ENCODE data around the gene ZNF248.
A peak's percentile ranks its signal among the peaks of the same experiment; 100 is the strongest.
"Not testable (repeated sequence)": the region's sequence is repeated elsewhere in the genome, so short reads cannot be mapped to it uniquely, and the experiment has no call there.

The ZNF248 gene

DNA sequence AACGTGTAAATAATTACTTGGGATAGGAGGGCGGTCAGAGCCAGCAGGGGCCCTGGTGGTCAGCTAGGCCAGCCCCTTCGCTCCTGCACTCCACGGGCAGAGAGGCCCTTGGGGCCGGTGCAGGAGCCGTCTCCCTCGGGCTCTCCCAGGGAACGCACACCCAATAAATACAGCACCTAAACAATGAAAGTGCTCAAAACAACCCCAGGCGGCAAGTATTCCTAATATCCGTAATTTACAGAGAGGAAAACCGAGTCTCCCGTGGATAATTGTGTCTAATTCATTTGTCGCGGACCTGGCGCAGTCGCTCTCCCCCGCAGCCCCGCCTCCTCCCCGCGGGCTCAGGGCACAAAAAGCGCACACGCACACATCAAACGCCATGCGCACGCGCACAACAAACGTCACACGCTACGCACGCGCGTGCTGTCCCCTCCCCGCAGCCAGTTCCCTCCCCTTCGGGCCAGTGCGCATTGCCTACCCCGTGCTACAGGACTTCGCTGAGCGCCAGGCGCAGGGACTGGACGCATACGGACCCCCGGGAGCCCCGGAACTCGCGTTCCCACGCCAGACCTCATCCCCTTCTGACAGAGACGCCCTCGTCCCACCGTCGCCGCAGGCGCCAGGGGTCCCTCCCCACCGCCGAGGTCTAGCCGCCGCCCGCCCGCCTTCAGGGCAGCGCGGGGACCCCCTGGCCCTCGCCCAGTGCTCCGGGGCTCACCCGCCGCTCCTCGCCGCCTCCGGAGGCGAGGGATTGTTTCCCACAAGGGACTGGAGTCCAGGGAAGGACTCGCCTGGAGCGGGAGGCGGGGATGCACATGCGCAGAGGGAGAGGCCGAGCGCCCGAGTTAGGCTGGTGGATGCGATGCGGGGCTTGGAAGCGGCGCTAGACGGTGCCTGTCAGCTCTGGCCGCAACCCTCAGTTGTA, at the start of gene ZNF248:
Gene ZNF248, minus strand, starts transcription at position 324 of the 925 bp plus-strand sequence. CDS start 1,300 bp downstream, outside the sequence.
- peak within 1 kb of the TSS; percentile 74 for H3K4me3 ChIP-seq (ENCODE audit: low read depth, low read length)
- peak; percentile 95 for DNase-seq (ENCODE audit: low read depth)

DNA sequence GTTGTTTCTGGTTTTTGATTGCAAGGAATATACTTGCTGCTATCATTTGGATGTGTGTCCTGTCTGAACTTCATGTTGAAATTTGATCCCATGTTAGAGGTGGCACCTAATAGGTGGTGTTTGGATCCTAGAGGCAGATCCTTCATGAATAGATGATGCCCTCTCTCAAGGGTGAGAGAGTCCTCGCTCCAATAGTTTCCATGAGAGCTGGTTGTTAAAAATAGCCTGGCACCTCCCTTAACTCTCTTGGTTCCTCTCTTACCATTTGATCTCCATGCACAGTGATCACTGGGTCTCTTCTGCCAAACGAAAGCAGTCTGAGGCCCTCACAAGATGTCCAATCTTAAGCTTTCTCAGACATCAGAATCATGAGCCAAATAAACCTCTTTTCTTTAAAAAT, 49.0 kb upstream of the ZNF248 start:
- no peak for DNase-seq (ENCODE audit: low read depth)
- no peak overlapping the region for H3K4me3 ChIP-seq (ENCODE audit: low read depth, low read length)

- DNase-seq (ENCODE audit: low read depth), result no peak
- H3K4me3 ChIP-seq (ENCODE audit: low read depth, low read length), result no peak overlapping the region
Observed at GRCh38 chr10:37896436-37896835, 39.0 kb upstream of the ZNF248 start.

GRCh38 chr10:37895674-37896073, 38.3 kb upstream of the ZNF248 start:
- DNase-seq (ENCODE audit: low read depth), result no peak

DNA sequence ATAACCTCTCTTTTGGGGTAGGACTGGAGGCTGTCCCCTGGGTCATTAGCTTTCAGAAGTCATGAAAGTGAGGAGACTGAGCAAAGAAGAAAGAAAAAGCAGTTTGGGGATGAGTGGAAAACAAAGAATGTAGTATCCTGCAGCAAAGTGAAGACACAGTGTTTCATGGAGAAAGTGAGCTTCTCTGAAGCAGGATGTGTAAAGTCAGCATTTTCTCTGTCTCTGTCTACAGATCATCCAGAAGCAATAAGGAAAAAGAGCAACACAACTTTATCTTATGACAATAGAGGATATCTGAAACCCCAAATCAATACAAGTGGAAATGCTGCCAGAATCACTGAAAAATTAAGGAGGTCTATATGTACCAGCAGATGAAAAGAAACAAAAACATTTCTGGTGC, 28.4 kb upstream of the ZNF248 start:
- no peak overlapping the region for H3K4me3 ChIP-seq (ENCODE audit: low read depth, low read length)
- no peak for DNase-seq (ENCODE audit: low read depth)

More at GRCh38 chr10:37895674-37896073, 38.3 kb upstream of the ZNF248 start:
- no peak overlapping the region for H3K4me3 ChIP-seq (ENCODE audit: low read depth, low read length)

- DNase-seq (ENCODE audit: low read depth), result no peak
- no peak overlapping the region for H3K4me3 ChIP-seq (ENCODE audit: low read depth, low read length)
Observed at GRCh38 chr10:37872955-37873354, 15.5 kb upstream of the ZNF248 start.

GRCh38 chr10:37872283-37872682, 14.9 kb upstream of the ZNF248 start:
- DNase-seq (ENCODE audit: low read depth), result no peak
- H3K4me3 ChIP-seq (ENCODE audit: low read depth, low read length), result no peak overlapping the region

GRCh38 chr10:37871568-37872251, 14.3 kb upstream of the ZNF248 start:
- H3K4me3 ChIP-seq (ENCODE audit: low read depth, low read length), result no peak overlapping the region
- no peak for DNase-seq (ENCODE audit: low read depth)

DNA sequence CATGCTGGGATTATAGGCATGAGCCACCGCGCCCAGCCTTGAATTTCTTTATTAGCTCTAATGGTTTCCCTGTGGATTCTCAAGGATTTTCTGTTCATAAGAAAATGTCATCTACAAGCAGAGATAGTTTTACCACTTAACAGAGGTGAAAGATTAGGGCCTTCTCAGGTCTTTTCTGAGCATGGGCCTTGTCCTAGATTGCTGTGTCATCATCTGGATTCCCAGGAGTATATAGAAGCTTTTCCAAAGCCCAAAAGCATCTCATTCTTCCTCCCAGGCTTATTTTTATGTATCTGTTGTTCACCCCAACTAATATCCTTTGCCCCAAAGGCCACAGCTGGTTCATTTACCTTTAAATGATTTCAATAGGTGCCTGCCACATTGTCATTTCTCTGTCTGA, 13.7 kb upstream of the ZNF248 start:
- no peak for DNase-seq (ENCODE audit: low read depth)
- H3K4me3 ChIP-seq (ENCODE audit: low read depth, low read length), result no peak overlapping the region

GRCh38 chr10:37868796-37869195, 11.4 kb upstream of the ZNF248 start:
- no peak overlapping the region for H3K4me3 ChIP-seq (ENCODE audit: low read depth, low read length)
- DNase-seq (ENCODE audit: low read depth), result no peak

- DNase-seq (ENCODE audit: low read depth), result no peak
- no peak overlapping the region for H3K4me3 ChIP-seq (ENCODE audit: low read depth, low read length)
Observed at GRCh38 chr10:37865957-37866803, 8.8 kb upstream of the ZNF248 start.

DNA sequence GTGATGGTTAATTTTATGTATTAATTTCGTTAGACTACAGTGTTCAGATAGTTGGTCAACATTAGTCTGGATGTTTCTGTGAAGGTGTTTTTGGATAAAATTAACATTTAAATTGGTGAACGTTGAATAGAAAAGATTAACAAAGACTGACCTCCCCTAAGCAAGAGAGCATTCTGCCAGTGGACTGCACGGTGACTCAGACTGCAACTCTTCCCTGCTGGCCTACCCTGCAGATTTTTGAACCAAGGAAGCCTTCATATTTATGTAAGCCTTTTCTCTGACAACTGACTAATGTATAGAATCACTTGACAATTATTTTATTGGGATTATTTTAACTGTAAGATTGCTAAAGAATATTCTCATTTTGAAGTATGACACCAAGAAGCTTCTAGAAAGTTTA, 7.9 kb upstream of the ZNF248 start:
- no peak overlapping the region for H3K4me3 ChIP-seq (ENCODE audit: low read depth, low read length)
- no peak for DNase-seq (ENCODE audit: low read depth)

DNA sequence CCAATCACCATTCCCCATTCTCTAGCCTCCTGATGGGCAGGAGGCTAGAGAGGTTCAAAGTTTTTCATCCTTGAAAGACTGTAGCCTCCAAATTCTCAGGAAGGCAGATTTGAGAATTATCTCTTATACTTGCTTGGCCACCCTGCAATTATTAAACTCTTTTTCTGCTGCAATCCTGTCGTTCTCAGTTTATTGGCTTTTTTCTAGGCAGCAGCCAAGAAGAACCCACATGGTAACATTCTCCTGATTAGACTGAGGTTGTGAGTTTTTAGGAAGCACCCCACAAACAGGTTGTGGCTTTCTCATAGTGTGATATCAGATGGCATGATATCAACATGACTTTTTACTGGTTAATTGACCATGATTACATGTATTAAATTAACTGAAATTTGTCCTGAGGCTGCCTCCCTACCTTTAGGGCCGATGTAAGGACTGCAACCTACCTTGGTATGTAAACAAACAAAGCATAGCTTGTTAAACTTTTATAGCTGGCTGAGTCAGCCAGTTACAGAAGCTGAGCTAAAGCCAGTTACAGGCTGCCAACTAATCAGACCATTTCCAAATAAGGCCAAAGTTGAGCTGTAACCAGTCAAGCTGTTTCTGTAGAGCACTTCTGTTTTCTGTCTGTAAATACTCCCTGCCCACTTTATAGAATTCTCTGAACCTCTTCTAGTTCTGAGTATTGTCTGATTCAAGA, 3.2 kb upstream of the ZNF248 start:
- DNase-seq (ENCODE audit: low read depth), result peak; percentile 52
- H3K4me3 ChIP-seq (ENCODE audit: low read depth, low read length), result no peak overlapping the region

- not testable (repeated sequence) for H3K4me3 ChIP-seq (ENCODE audit: low read depth, low read length); DNase-seq (ENCODE audit: low read depth)
Observed at GRCh38 chr10:37859270-37859669, 1.9 kb upstream of the ZNF248 start.

GRCh38 chr10:37856881-37857286, 526 bp downstream of the ZNF248 start:
- no peak for DNase-seq (ENCODE audit: low read depth)
- peak overlapping the region; percentile 74 for H3K4me3 ChIP-seq (ENCODE audit: low read depth, low read length)

DNA sequence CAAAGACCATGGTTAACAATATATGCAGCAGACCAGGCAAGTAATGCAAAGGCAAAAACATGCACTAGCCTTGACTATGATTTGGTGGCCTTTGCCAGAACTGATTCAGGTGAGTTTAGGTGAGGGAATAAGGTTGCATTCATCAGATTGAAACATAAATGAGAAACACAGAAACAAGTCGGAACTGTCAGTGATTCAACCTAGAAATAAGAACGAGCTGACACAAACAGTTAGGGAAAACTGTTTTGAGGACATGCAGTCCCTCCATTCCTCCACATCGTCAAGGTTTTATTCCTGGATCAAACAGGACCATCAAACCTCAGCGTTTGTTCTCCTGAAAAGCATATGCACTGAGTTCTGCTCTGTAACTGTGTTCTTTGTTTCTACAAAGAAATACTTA, 1.8 kb downstream of the ZNF248 start:
- H3K4me3 ChIP-seq (ENCODE audit: low read depth, low read length), result peak overlapping the region; percentile 13
- no peak for DNase-seq (ENCODE audit: low read depth)

- DNase-seq (ENCODE audit: low read depth), result no peak
- no peak overlapping the region for H3K4me3 ChIP-seq (ENCODE audit: low read depth, low read length)
Observed at GRCh38 chr10:37854626-37855025, 2.8 kb downstream of the ZNF248 start.

DNA sequence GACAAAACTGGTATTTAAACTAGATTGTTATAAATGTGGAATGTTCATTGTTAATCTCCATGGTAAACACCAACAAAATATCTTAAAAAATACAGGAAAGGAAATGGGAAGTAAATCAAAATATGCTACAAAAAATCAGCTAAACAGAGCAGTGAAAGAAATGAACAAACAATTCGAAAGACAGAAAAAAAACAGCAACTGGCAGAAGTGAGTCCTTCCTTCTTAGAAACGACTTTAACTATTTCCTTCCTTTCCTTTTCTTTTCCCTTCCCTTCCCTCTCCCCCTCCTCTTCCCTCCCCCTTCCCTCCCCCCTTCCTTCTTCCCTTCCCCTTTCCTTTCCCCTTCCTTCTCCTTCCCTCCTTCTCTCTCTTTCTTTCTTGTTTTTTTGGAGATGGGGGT, 12.8 kb downstream of the ZNF248 start:
- H3K4me3 ChIP-seq (ENCODE audit: low read depth, low read length), result no peak overlapping the region
- DNase-seq (ENCODE audit: low read depth), result no peak

- no peak for DNase-seq (ENCODE audit: low read depth)
- no peak overlapping the region for H3K4me3 ChIP-seq (ENCODE audit: low read depth, low read length)
Observed at GRCh38 chr10:37839243-37839642, 18.2 kb downstream of the ZNF248 start.

Measured in skeletal muscle cell (primary cell).